ENCODE measurements around the gene NRL.

The NRL gene

GRCh38 chr14:24114532-24115421, at the start of gene NRL, which contains the start of gene DCAF11:
NRL (minus strand) TSS chr14:24114949; CDS start chr14:24082848, 32,101 bp downstream.
DCAF11 (plus strand) TSS chr14:24114777; CDS start chr14:24115595, 818 bp downstream.
- DNase-seq (ENCODE audit: low spot score): peak; percentile 100

- no peak for DNase-seq (ENCODE audit: low spot score)
Measured at GRCh38 chr14:24162093-24162492, 47.3 kb upstream of the NRL start.

GRCh38 chr14:24160850-24161804, 46.4 kb upstream of the NRL start, which contains the start of gene IRF9:
IRF9 (plus strand) TSS chr14:24161265; CDS start chr14:24162145, 880 bp downstream.
- DNase-seq (ENCODE audit: low spot score): peak; percentile 98

DNA sequence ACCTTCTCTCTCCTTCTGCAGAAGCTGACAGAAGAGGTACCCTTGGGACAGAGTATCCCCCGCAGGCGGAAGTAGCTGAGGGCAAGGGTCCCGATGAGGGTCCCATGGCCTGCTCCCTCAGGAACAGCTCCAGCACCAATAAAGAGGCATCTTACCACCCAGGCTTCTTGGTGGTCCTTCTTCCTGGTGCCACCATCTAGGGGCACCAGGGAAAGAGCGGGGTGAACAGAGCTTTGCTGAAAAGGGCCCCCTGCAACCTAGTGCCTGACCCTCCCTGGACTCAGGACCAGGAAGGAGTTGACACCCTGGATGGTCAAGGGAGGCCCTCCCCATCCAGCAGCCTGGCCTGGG, 45.7 kb upstream of the NRL start:
- DNase-seq (ENCODE audit: low spot score): no peak

DNA sequence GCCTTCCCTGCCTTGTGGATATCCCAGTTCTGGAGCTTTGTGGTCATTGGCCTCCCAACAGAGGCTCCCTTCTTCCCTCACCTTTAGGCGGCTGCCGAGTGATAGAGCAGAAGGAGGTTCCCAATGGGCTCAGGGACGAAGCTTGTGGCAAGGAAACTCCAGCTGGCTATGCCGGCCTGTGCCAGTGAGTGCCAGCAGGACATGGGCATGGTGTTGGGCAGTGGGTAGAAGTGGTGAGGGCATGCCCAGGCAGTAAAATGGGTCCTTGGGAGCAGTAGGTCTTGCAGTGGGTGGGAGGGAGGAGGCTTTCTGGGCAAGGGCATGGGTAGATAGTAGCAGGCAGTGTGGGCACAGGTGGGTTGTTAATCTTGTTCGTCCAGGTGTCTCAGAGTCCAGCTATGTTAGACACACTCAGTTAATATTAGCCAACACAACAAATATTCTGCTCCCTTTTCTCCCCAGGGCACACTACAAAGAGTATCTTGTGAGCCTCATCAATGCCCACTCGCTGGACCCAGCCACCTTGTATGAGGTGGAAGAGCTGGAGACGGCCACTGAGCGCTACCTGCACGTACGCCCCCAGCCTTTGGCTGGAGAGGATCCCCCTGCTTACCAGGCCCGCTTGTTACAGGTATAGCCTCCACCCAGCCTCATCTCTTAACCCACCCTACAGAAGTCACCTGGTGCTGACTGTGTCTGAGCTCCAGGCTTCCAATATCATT, 45.2 kb upstream of the NRL start:
- DNase-seq (ENCODE audit: low spot score): no peak

DNA sequence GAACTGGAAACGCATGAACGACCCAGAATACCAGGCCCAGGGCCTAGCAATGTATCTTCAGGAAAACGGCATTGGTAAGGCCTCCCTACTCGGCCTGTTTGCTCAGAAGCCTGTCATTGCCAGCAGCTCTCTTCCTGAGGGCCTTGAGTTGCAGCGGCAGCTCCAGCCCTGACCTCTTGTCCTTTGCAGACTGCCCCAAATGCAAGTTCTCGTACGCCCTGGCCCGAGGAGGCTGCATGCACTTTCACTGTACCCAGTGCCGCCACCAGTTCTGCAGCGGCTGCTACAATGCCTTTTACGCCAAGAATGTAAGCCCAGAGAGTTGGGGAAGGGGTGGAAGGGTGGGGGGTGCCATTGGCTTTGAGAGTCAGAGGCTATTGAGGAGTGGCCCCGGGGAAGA, 42.6 kb upstream of the NRL start:
- no peak for DNase-seq (ENCODE audit: low spot score)

GRCh38 chr14:24156840-24157239, 42.1 kb upstream of the NRL start:
- DNase-seq (ENCODE audit: low spot score): no peak

- DNase-seq (ENCODE audit: low spot score): no peak
Measured at GRCh38 chr14:24155100-24155499, 40.4 kb upstream of the NRL start.

DNA sequence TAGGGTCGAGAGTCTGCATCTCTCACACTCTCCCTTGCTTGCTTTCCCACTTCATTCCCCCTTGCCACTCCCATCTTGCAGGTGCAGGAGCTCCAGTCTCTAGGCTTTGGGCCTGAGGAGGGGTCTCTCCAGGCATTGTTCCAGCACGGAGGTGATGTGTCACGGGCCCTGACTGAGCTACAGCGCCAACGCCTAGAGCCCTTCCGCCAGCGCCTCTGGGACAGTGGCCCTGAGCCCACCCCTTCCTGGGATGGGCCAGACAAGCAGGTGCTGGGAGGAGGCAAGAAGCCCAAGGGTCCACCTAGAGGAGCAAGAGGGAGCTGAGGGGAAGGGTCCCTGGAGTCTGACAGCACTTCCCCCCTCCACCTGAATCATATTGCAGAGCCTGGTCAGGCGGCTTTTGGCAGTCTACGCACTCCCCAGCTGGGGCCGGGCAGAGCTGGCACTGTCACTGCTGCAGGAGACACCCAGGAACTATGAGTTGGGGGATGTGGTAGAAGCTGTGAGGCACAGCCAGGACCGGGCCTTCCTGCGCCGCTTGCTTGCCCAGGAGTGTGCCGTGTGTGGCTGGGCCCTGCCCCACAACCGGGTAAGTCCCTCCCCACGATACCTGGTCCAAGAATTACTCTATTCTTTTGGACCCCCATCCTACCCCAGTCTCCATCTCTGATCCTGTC, 36.8 kb upstream of the NRL start:
- DNase-seq (ENCODE audit: low spot score): no peak

DNA sequence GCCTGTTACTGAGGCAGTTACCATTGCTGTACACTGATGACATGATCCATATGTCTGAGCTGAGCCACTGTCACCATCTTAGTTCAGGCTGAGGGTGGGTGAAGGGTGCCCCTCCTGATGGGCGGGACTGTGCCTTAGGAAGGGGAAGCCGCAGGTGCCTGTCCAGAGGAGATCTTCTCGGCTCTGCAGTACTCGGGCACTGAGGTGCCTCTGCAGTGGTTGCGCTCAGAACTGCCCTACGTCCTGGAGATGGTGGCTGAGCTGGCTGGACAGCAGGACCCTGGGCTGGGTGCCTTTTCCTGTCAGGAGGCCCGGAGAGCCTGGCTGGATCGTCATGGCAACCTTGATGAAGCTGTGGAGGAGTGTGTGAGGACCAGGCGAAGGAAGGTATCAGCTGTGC, 36.2 kb upstream of the NRL start:
- no peak for DNase-seq (ENCODE audit: low spot score)

DNA sequence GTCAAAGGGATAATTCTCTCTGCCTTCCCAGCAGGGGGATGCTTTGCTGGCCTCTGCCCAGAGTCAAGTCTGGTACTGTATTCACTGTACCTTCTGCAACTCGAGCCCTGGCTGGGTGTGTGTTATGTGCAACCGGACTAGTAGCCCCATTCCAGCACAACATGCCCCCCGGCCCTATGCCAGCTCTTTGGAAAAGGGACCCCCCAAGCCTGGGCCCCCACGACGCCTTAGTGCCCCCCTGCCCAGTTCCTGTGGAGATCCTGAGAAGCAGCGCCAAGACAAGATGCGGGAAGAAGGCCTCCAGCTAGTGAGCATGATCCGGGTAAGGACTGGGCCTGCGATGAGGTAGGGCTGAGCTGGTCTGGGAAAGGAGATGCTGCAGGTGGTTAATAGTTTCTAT, 35.8 kb upstream of the NRL start:
- no peak for DNase-seq (ENCODE audit: low spot score)

GRCh38 chr14:24150061-24150460, 35.3 kb upstream of the NRL start:
- DNase-seq (ENCODE audit: low spot score): no peak

GRCh38 chr14:24149302-24149969, 34.7 kb upstream of the NRL start:
- no peak for DNase-seq (ENCODE audit: low spot score)

GRCh38 chr14:24147761-24148428, 33.1 kb upstream of the NRL start:
- DNase-seq (ENCODE audit: low spot score): no peak

DNA sequence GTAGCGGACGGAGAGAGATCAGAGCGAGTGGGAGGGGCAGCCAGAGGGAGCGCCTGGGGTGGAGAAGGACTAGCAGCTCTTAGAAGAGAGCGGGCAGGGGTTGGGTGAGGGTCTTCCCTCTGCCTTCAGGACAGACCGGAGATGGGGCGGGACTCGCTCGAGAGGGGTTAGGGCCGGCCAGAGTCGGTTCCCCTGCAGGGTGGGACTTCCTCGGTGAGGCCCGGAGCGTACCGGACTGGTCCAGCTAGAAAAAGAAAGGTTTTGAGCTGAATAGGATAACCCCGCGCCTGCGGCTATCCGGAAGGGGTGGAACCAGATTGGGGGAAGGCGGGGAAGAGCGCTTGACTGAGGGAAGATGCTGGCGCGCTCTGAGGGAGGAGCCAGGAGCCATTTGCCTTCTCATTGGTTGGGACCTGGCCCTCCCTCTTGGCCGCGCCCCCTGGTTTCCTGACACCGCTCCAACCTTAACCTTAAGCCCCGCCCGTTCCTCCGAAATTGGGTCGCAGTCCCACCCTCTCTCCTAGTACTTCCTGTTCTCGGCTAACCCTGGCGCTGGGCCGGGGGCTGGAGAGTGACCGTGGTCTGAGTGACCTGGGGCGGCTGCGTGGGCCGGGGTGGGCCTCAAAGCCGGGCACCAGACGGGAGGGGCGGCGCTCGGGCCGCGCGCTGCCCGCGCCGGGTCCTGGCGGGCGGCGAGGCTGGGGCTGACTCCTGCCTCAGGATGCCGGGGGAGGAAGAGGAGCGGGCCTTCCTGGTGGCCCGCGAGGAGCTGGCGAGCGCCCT, 32.4 kb upstream of the NRL start, which contains the start of gene RNF31:
Gene RNF31, plus strand, starts transcription at position 521 of the 783 bp plus-strand sequence. Its CDS starts 201 bp downstream, at position 722.
- DNase-seq (ENCODE audit: low spot score): peak; percentile 99

GRCh38 chr14:24146453-24146977, 31.8 kb upstream of the NRL start, which contains the start of gene PSME2:
PSME2 (minus strand) TSS chr14:24146610; CDS start chr14:24146581, 29 bp downstream.
- peak; percentile 97 for DNase-seq (ENCODE audit: low spot score)

GRCh38 chr14:24145690-24146452, 31.1 kb upstream of the NRL start:
- peak; percentile 45 for DNase-seq (ENCODE audit: low spot score)

- DNase-seq (ENCODE audit: low spot score): no peak
Measured at GRCh38 chr14:24145219-24145618, 30.5 kb upstream of the NRL start.

Measured in NAMALWA (cell line).